Smooth muscle cell (in vitro differentiated cells): Measurements from ENCODE around the gene ERGIC3. TPM values are rescaled to one million over a fixed set of nuclear protein-coding genes. Genes with fewer than 3 reads are reported as not detected.

ENCODE experiments used
- DNase-seq: peaks from one replicate; lab custom pipeline; 2025; ENCODE audit not compliant: unreplicated experiment; lab: John Stamatoyannopoulos, UW
- H2AFZ ChIP-seq: fragments of 200-600 bp; sonication (generic); 2 replicates; pipeline ENCODE4 v1.6.0; 2016; ENCODE audit warnings: antibody characterized with exemption, low read depth, mild to moderate bottlenecking
- H3F3A ChIP-seq: fragments of 200-600 bp; sonication (generic); 2 replicates; pipeline ENCODE4 v1.6.0; 2017; ENCODE audit warnings: antibody characterized with exemption, low read depth
- H3K27ac ChIP-seq: fragments of 200-600 bp; sonication (generic); 2 replicates; pipeline ENCODE4 v1.5.1; 2016; ENCODE audit warnings: low read depth, mild to moderate bottlenecking
- H3K27me3 ChIP-seq: fragments of 200-600 bp; sonication (generic); 2 replicates; pipeline ENCODE4 v1.6.1; 2016; ENCODE audit warnings: low read depth, mild to moderate bottlenecking
- H3K36me3 ChIP-seq: fragments of 200-600 bp; sonication (generic); 2 replicates; pipeline ENCODE4 v1.5.1; 2016; ENCODE audit warnings: low read depth
- H3K4me1 ChIP-seq: fragments of 200-600 bp; sonication (generic); 2 replicates; pipeline ENCODE4 v1.5.1; 2016; ENCODE audit warnings: low read depth
- H3K4me2 ChIP-seq: fragments of 200-600 bp; sonication (generic); 2 replicates; pipeline ENCODE4 v1.6.0; 2016; ENCODE audit warnings: mild to moderate bottlenecking
- H3K4me3 ChIP-seq: fragments of 200-600 bp; sonication (generic); 2 replicates; pipeline ENCODE4 v1.5.1; 2016; ENCODE audit warnings: mild to moderate bottlenecking
- H3K79me2 ChIP-seq: fragments of 200-600 bp; sonication (generic); 2 replicates; pipeline ENCODE4 v1.6.0; 2016; ENCODE audit warnings: low read depth, mild to moderate bottlenecking
- H3K9ac ChIP-seq: fragments of 200-600 bp; sonication (generic); 2 replicates; pipeline ENCODE4 v1.6.0; 2016; ENCODE audit warnings: low read depth
- H3K9me3 ChIP-seq: fragments of 200-600 bp; sonication (generic); replicated peaks from 2 replicates; pipeline ENCODE4 v1.5.1; 2016; ENCODE audit warnings: low read depth
- H4K20me1 ChIP-seq: fragments of 200-600 bp; sonication (generic); 2 replicates; pipeline ENCODE4 v1.6.0; 2016; ENCODE audit warnings: low read depth
- WGBS: methylation state at CpG from one replicate; pipeline ENCODE4 v1.1.7; 2016; ENCODE audit warnings: low lambda C conversion rate; 5-methylcytosine and 5-hydroxymethylcytosine counted together
- polyA plus RNA-seq: library from polyadenylated mRNA; unstranded; fragments of >200 nt; fragmentation: Nextera tagmentation; extraction: Ambion mirVana; gene quantifications from 2 replicates; pipeline ENCODE4 v1.2.1, GENCODE V29; 2016
- total RNA-seq: library from RNA; depleted of rRNA; stranded (reverse); fragments of >200 nt; gene quantifications from 2 replicates; pipeline ENCODE4 v1.2.3, GENCODE V29; 2014
- TF ChIP-seq, protein P1 (sequence below): fragments of 200-600 bp; sonication (generic); IDR thresholded peaks from 2 replicates; pipeline ENCODE4 v1.5.1; 2017; ENCODE audit warnings: borderline replicate concordance, mild to moderate bottlenecking, antibody characterized with exemption; ENCODE audit not compliant: insufficient read depth, poor library complexity, severe bottlenecking

The ERGIC3 gene
- total and polyA plus RNA-seq, 2 experiments from 2014 or later: 245 to 252 TPM

DNA sequence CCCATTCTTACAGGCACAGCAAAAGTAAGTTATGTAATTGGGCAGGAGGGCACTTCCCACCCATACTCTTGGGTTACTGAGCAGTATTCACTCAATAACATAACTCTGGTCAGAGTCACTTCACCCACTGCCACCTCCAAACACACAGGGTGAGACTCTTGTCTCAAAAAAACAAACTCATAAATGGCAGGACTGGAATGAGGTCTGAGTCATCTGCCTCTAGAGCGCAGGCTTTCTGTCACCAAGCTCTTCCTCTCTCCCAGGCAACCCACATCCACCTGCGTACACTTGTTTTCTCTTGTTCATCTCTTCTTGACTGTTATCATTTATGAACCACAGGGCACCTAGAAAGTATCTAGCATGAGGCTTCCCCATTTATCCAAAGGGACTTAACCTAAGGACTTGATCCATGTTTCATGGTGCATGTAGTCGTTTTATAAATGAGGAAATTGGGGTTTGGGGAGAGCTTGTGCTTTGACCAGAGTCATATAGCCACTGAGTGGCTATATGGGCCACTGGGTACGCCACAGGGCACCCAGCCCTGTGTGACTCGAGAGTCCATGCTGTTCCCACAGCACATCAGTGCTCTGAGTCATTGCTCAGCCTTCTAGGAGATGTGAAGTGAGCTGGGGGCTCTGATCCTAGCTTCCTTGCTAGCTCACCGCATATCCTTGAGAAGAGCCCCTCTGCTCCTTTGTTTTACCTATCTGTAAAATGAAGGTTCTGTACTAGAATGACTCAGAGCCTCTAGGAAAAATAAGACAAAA lies 34.8 kb upstream of the ERGIC3 start:
- DNase-seq: no peak
- Histone ChIP-seq H3K9me3 (no peaks in the 10 kb centered on the region), H3K36me3 (no peaks in the 10 kb centered on the region), H3K27ac (peak overlapping the region; percentile 38), H3F3A (no peaks in the 10 kb centered on the region), H3K79me2 (no peaks in the 10 kb centered on the region), H4K20me1 (peaks cover 19% of the 10 kb centered on the region), H2AFZ (no peak overlapping the region), H3K4me1 (no peaks in the 10 kb centered on the region), H3K4me3 (no peak overlapping the region), H3K9ac (no peak overlapping the region), H3K27me3 (no peaks in the 10 kb centered on the region), H3K4me2 (no peak overlapping the region)
- TF ChIP-seq, protein P1, sequence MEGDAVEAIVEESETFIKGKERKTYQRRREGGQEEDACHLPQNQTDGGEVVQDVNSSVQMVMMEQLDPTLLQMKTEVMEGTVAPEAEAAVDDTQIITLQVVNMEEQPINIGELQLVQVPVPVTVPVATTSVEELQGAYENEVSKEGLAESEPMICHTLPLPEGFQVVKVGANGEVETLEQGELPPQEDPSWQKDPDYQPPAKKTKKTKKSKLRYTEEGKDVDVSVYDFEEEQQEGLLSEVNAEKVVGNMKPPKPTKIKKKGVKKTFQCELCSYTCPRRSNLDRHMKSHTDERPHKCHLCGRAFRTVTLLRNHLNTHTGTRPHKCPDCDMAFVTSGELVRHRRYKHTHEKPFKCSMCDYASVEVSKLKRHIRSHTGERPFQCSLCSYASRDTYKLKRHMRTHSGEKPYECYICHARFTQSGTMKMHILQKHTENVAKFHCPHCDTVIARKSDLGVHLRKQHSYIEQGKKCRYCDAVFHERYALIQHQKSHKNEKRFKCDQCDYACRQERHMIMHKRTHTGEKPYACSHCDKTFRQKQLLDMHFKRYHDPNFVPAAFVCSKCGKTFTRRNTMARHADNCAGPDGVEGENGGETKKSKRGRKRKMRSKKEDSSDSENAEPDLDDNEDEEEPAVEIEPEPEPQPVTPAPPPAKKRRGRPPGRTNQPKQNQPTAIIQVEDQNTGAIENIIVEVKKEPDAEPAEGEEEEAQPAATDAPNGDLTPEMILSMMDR: no peak
- 81% methylated on average over 6 of the region's 6 CpGs for WGBS

DNA sequence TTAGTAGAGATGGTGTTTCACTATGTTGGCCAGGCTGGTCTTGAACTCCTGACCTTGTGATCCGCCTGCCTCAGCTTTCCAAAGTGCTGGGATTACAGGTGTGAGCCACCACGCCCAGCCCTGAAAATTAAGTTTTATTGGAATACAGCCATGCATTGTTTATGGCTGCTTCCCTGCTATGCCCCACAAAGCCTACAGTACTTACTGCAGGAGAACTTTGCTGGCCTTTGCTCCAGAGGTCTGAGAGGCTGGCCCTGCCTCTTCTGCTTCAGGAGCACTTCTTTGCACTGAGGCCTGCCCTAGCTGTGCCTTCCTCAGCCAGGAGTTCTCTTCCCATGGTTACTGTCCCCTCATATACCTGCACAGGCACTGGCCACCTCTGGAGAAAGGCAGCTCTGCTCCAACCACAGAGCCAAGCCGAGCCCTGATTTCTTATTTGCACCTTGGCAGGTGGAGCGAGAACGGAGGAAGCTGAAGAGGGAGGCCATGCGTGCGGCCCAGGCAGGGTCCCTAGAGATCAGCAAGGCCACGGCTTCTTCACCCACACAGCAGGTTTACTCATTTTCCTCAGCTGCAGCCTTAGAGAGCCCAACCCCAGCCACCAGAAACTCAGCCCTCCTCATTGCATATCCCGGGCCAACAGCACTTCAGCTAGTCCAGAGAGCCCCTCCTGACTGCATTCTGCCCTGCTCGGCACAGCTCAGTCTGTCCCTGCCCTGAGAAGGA lies 33.2 kb upstream of the ERGIC3 start:
- Histone ChIP-seq H3K9me3 (no peaks in the 10 kb centered on the region), H3K27me3 (no peaks in the 10 kb centered on the region), H3K27ac (no peak overlapping the region), H3K4me1 (no peaks in the 10 kb centered on the region), H3F3A (no peaks in the 10 kb centered on the region), H2AFZ (no peak overlapping the region), H3K9ac (no peak overlapping the region), H3K4me2 (no peak overlapping the region), H3K36me3 (no peaks in the 10 kb centered on the region), H3K4me3 (no peak overlapping the region), H3K79me2 (no peaks in the 10 kb centered on the region), H4K20me1 (peaks cover 19% of the 10 kb centered on the region)
- 98% methylated on average over 10 of the region's 10 CpGs for WGBS
- DNase-seq: no peak
- TF ChIP-seq, protein P1: no peak

DNA sequence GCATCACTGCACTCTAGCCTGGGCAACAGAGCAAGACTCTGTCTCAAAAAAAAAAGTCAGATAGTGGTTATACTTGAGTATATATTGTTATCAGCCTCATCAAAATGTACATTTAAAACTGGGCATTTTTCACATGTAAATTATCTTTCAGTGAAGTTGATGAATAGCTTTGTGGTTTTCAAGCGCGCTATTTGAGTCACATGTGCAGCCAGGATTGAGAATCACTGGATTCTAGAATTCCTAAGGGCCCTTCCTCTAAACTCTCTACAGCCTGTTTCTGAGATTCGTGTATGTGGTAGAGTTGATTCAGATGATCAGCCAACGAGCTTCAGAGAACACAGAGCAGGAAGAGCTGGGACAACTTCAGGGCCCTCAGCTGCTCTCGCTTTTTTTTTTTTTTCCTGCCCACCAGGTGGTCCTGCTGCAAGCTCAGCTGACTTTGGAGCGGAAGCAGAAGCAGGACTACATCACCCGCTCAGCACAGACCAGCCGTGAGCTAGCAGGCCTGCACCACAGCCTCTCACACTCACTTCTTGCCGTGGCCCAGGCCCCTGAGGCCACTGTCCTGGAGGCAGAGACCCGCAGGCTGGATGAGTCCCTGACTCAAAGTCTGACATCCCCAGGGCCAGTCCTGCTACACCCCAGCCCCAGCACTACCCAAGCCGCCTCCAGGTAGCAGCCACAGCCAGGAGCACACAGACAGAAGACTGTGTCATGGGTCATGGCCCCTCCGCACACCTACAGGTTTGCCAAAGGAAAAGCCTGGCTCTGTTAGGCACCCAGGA lies 30.7 kb upstream of the ERGIC3 start:
- H3K4me3 ChIP-seq: no peak overlapping the region
- H3K79me2 ChIP-seq: no peaks in the 10 kb centered on the region
- 95% methylated on average over 11 of the region's 12 CpGs for WGBS
- H3F3A ChIP-seq: no peaks in the 10 kb centered on the region
- H3K4me1 ChIP-seq: no peaks in the 10 kb centered on the region
- H3K9me3 ChIP-seq: no peaks in the 10 kb centered on the region
- H2AFZ ChIP-seq: no peak overlapping the region
- H3K9ac ChIP-seq: no peak overlapping the region
- no peak for DNase-seq
- no peak overlapping the region for H3K4me2 ChIP-seq
- H3K27me3 ChIP-seq: no peaks in the 10 kb centered on the region
- no peaks in the 10 kb centered on the region for H3K36me3 ChIP-seq
- TF ChIP-seq, protein P1: no peak
- H4K20me1 ChIP-seq: peaks cover 16% of the 10 kb centered on the region
- H3K27ac ChIP-seq: no peak overlapping the region
